NCI-H82 treated with DMSO at 0.1 percent for 48 hours (cell line): ENCODE results near the gene PPIE.

ENCODE experiments used
- DNase-seq: peaks from one replicate; lab custom pipeline; 2025; ENCODE audit not compliant: unreplicated experiment; lab: John Stamatoyannopoulos, UW

Gene PPIE

DNA sequence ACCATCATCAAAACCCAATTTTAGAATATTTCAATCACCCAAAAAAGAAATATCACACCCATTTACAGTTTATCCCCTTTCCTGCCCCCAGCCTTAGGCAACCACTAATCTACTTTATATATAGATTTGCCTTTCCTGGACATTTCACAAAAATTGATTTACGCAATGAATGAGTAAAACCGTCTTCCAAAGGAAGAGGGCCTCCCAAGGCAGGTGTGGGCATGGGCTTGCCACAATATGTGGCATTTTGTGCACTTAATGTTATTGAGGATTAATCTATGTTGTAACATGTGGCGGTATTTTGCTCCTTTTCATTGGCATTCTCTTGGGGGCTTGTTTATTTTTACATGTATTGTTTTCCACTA lies 61.8 kb downstream of the PPIE start:
- no peak for DNase-seq

DNA sequence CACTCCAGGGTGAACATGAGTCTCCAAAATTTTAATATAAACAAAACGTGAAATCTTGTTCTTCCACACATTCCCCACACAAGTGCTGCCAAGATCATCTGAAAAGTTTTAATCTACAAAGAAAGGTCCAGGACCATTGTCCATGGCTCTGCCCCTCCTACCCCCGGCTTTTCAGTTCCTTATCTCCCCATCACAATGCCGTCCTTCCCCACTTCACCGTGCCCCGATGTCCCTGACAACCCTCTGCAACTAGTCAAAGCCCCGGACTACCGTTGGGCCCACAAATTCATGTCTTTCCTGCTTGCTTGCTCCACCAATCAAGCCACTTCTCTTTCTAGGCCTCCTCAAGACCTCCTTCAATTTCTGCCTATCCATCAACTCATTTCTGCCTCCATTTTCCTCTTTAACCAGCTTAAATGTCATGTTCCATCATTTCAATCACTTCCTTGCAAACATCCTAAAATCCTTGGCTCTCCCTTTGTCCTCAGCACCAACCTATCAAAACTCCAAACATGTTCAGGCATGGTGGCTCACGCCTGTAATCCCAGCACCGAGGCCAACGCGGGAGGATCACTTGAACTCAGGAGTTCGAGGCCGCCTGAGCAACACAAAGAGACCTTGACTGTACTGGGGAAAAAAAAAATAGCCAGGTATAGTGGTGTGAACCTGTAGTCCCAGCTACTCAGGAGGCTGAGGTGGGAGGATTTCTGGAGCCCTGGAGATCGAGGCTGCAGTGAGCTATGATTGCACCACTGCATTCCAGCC lies 64.0 kb downstream of the PPIE start:
- DNase-seq = no peak

DNA sequence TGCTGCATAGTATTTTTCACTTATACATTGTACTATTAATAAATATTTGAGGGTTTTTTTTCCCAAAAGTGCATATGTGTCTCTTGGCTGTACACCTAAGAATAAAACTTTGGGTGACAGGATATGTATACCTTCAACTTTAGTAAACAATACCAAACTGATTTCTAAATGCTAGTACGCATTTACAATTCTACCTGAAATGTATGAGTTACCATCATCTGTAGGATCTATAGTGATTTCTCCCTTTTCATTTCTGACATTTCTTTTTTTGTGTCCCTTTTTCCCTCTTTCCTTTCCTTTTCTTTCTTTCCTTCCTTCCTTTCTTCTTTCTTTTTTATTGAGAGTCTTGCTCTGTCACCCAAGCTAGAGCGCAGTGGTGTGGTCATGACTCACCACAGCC lies 66.7 kb downstream of the PPIE start:
- no peak for DNase-seq

DNA sequence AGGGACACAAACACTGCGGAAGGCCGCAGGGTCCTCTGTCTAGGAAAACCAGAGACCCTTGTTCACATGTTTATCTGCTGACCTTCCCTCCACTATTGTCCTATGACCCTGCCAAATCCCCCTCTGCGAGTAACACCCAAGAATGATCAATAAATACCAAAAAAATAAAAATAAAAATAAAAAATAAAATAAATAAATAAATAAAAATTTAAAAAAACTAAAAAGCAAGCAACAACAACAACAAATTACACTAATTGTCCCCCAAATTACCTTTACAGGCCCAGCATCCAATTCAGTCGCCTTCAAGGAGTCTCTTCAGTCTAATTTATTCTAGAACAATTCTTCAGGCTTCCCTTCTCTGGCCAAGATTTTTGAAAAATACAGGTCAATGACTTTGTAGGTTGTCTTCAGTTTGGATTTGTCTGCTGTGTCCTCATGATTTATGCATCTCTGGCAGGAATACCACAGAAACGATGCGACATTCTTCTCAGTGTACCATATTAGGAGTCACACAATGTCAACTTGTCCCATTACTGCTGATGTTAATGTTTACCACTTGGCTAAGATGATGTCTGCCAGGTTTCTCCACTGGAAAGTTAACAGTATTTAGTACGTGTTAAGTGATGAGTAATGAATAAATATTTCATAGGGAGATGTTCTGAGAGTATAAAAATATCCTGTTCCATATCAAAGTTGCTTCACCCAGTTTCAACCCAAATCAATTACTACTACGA lies 70.3 kb downstream of the PPIE start:
- no peak for DNase-seq

DNA sequence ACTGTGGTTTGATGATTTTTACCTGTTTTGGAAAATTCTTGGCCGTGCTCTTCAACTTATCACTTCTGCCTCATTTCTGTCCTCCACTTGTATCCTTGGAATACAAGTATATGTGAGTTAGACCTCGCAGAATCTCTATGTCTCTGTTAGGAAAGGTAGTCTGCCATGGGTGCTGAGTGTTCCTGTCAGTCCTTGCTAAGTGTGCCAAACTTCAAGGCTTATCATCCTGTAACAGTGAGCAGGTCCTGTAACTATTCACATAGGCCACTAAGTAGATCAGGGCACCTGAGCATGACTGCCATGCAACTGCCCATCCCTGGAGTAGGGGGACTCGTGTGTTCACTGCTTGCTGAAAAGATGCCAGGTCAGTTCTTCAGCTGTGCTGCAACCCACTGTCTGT lies 74.2 kb downstream of the PPIE start:
- DNase-seq = no peak
